Adrenal gland (tissue), 5 donors: ENCODE results near the gene GRIK1.

Experiments used
- POLR2A ChIP-seq, 2 donors: fragments of 450-650 bp; IDR thresholded peaks; one replicate each; pipeline ENCODE4 v1.6.1; 2017; ENCODE audit warnings: antibody characterized with exemption in 2 of 2, mild to moderate bottlenecking in 2 of 2, moderate library complexity in 1 of 2
- TF ChIP-seq, protein P1 (sequence below), 6 experiments: fragments of 450-650 bp in 4 of 6; fragments of 200-600 bp in 2 of 6; sonication (generic) in 1 of 6; IDR thresholded peaks; 1 replicate in 5 of 6; 2 replicates in 1 of 6; pipeline versions ENCODE4 v1.5.1 to v1.8.0; 2016 to 2021; ENCODE audit warnings: antibody characterized with exemption in 6 of 6, mild to moderate bottlenecking in 2 of 6, moderate library complexity in 1 of 6
- donor health status: DM: no; HTN: no; CAD: no.

DNA sequence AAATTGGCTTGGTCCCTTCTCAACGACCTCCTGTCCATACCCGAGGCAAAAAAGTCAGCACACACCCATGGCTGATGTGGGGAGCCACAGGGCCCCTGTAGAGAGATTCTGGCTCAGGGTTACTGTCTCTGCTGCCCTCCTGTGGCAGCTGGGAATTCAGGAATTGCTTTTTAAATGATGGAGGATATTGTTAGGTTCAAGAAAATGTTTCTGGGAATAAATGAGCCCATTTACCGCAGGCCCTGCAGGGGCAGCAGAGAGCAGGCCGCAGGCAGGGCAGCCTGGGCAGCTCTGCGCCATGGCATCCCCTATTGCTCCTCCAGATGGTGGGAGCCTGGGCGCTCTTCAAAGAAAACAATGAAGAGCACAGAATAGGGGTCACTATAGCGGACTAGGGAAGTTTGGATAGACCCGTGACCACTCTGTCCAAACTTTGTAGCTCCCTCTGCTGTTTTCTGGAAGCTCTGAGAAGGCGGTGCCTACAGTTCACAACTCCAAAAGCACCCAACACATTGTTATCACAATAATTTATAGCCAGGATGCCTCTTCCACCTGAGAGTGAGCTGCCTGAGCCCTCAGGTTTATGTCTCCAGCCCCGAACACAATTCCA is 440.0 kb downstream of the GRIK1 start:
- TF ChIP-seq, protein P1, sequence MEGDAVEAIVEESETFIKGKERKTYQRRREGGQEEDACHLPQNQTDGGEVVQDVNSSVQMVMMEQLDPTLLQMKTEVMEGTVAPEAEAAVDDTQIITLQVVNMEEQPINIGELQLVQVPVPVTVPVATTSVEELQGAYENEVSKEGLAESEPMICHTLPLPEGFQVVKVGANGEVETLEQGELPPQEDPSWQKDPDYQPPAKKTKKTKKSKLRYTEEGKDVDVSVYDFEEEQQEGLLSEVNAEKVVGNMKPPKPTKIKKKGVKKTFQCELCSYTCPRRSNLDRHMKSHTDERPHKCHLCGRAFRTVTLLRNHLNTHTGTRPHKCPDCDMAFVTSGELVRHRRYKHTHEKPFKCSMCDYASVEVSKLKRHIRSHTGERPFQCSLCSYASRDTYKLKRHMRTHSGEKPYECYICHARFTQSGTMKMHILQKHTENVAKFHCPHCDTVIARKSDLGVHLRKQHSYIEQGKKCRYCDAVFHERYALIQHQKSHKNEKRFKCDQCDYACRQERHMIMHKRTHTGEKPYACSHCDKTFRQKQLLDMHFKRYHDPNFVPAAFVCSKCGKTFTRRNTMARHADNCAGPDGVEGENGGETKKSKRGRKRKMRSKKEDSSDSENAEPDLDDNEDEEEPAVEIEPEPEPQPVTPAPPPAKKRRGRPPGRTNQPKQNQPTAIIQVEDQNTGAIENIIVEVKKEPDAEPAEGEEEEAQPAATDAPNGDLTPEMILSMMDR (IDR thresholded peaks at IDR 0.05), result peak in 4 of 6 experiments; percentile 18 to 42 (median 32)
- no peak for TF ChIP-seq POLR2A (IDR thresholded peaks at IDR 0.05)
